Measurements from ENCODE around the gene CD9.

DNA sequence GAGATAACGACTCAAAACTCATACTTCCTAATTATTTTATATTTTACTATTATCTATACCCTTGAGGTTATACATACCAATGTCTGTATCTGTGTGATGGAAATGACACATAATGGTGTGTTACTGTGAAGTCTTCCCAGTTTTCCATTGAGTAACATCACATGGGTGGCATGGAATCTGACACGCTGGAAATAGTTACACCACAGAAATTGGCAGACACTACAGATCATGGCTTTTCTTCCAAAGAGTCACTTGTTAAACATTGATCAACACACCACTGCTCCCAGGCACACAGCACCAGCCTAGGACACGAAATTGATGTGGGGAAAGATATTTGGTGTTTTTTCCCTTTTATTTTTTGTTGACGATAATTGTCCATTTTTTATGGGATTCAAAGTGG, 42.7 kb upstream of the CD9 start:
- TF ChIP-seq, protein P1, sequence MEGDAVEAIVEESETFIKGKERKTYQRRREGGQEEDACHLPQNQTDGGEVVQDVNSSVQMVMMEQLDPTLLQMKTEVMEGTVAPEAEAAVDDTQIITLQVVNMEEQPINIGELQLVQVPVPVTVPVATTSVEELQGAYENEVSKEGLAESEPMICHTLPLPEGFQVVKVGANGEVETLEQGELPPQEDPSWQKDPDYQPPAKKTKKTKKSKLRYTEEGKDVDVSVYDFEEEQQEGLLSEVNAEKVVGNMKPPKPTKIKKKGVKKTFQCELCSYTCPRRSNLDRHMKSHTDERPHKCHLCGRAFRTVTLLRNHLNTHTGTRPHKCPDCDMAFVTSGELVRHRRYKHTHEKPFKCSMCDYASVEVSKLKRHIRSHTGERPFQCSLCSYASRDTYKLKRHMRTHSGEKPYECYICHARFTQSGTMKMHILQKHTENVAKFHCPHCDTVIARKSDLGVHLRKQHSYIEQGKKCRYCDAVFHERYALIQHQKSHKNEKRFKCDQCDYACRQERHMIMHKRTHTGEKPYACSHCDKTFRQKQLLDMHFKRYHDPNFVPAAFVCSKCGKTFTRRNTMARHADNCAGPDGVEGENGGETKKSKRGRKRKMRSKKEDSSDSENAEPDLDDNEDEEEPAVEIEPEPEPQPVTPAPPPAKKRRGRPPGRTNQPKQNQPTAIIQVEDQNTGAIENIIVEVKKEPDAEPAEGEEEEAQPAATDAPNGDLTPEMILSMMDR (IDR thresholded peaks at IDR 0.05; ENCODE audit: borderline replicate concordance, extremely low read depth, low read length, poor library complexity, severe bottlenecking), result no peak
- TF ChIP-seq EZH2 (IDR thresholded peaks at IDR 0.05; ENCODE audit: borderline replicate concordance, low read depth, low read length, severe bottlenecking), result no peak

Measured in DND-41 (cell line).